ENCODE data around the gene U2AF1L4.

The U2AF1L4 gene

GRCh38 chr19:35738021-35738886 is 7.0 kb downstream of the U2AF1L4 start:
- no peak for DNase-seq (ENCODE audit: low read depth)
- TF ChIP-seq CTCF (conservative IDR thresholded peaks at IDR 0.05; ENCODE audit: low read depth, low read length): no peak
- H3K4me3 ChIP-seq (ENCODE audit: low read length): no peak overlapping the region

GRCh38 chr19:35736913-35737886 is 8.0 kb downstream of the U2AF1L4 start:
- no peak for DNase-seq (ENCODE audit: low read depth)
- no peak overlapping the region for H3K4me3 ChIP-seq (ENCODE audit: low read length)
- TF ChIP-seq CTCF (conservative IDR thresholded peaks at IDR 0.05; ENCODE audit: low read depth, low read length): no peak

- H3K4me3 ChIP-seq (ENCODE audit: low read length): no peak overlapping the region
- no peak for DNase-seq (ENCODE audit: low read depth)
- TF ChIP-seq CTCF (conservative IDR thresholded peaks at IDR 0.05; ENCODE audit: low read depth, low read length): no peak
Measured at GRCh38 chr19:35734889-35735288, 10.3 kb downstream of the U2AF1L4 start.

- H3K4me3 ChIP-seq (ENCODE audit: low read length): no peak overlapping the region
- no peak for TF ChIP-seq CTCF (conservative IDR thresholded peaks at IDR 0.05; ENCODE audit: low read depth, low read length)
- no peak for DNase-seq (ENCODE audit: low read depth)
Measured at GRCh38 chr19:35734273-35734672, 10.9 kb downstream of the U2AF1L4 start.

GRCh38 chr19:35733180-35734125 is 11.8 kb downstream of the U2AF1L4 start:
- DNase-seq (ENCODE audit: low read depth): no peak
- no peak overlapping the region for H3K4me3 ChIP-seq (ENCODE audit: low read length)
- no peak for TF ChIP-seq CTCF (conservative IDR thresholded peaks at IDR 0.05; ENCODE audit: low read depth, low read length)

GRCh38 chr19:35732540-35733179 is 12.6 kb downstream of the U2AF1L4 start:
- no peak overlapping the region for H3K4me3 ChIP-seq (ENCODE audit: low read length)
- no peak for DNase-seq (ENCODE audit: low read depth)
- TF ChIP-seq CTCF (conservative IDR thresholded peaks at IDR 0.05; ENCODE audit: low read depth, low read length): no peak

All from retinal pigment epithelial cell (primary cell).